ENCODE results near the gene ZBTB20.

GRCh38 chr3:114496021-114496434, 651.1 kb downstream of the ZBTB20 start:
- TF ChIP-seq CTCF (IDR thresholded peaks at IDR 0.05 in 8 of 11, conservative IDR thresholded peaks at IDR 0.05 in 3 of 11) (no peak), POLR2AphosphoS5 (IDR thresholded peaks at IDR 0.05) (no peak)

Measured in spleen (tissue), 7 donors.